ENCODE measurements around the gene SH3GL2.

The SH3GL2 gene

GRCh38 chr9:17669206-17669605 lies 90.3 kb downstream of the SH3GL2 start:
- DNase-seq: no peak

GRCh38 chr9:17682684-17683083 lies 103.8 kb downstream of the SH3GL2 start:
- no peak for DNase-seq

- DNase-seq: no peak
Observed at GRCh38 chr9:17688834-17689233, 110.0 kb downstream of the SH3GL2 start.

GRCh38 chr9:17694336-17694735 lies 115.5 kb downstream of the SH3GL2 start:
- DNase-seq: no peak

GRCh38 chr9:17695482-17695881 lies 116.6 kb downstream of the SH3GL2 start:
- no peak for DNase-seq

GRCh38 chr9:17699615-17700330 lies 120.9 kb downstream of the SH3GL2 start:
- DNase-seq: no peak

- no peak for DNase-seq
Observed at GRCh38 chr9:17706347-17706746, 127.5 kb downstream of the SH3GL2 start.

GRCh38 chr9:17719053-17719452 lies 140.2 kb downstream of the SH3GL2 start:
- DNase-seq: no peak

GRCh38 chr9:17721954-17722353 lies 143.1 kb downstream of the SH3GL2 start:
- DNase-seq: no peak

GRCh38 chr9:17723656-17724055 lies 144.8 kb downstream of the SH3GL2 start:
- DNase-seq: no peak

- DNase-seq: no peak
Observed at GRCh38 chr9:17725399-17726010, 146.6 kb downstream of the SH3GL2 start.

GRCh38 chr9:17726298-17726697 lies 147.4 kb downstream of the SH3GL2 start:
- no peak for DNase-seq

- DNase-seq: no peak
Observed at GRCh38 chr9:17730899-17731298, 152.0 kb downstream of the SH3GL2 start.

- DNase-seq: no peak
Observed at GRCh38 chr9:17731308-17731707, 152.4 kb downstream of the SH3GL2 start.

GRCh38 chr9:17734674-17735073 lies 155.8 kb downstream of the SH3GL2 start:
- DNase-seq: no peak

- DNase-seq: no peak
Observed at GRCh38 chr9:17735859-17736258, 157.0 kb downstream of the SH3GL2 start.

GRCh38 chr9:17739022-17739421 lies 160.2 kb downstream of the SH3GL2 start:
- DNase-seq: no peak

GRCh38 chr9:17739736-17740135 lies 160.9 kb downstream of the SH3GL2 start:
- no peak for DNase-seq

- DNase-seq: no peak
Observed at GRCh38 chr9:17742067-17742466, 163.2 kb downstream of the SH3GL2 start.

- no peak for DNase-seq
Observed at GRCh38 chr9:17744786-17745185, 165.9 kb downstream of the SH3GL2 start.

- no peak for DNase-seq
Observed at GRCh38 chr9:17750269-17750668, 171.4 kb downstream of the SH3GL2 start.

GRCh38 chr9:17751486-17751885 lies 172.6 kb downstream of the SH3GL2 start:
- no peak for DNase-seq

- DNase-seq: no peak
Observed at GRCh38 chr9:17752021-17752420, 173.2 kb downstream of the SH3GL2 start.

GRCh38 chr9:17757816-17758215 lies 178.9 kb downstream of the SH3GL2 start:
- DNase-seq: no peak

- DNase-seq: no peak
Observed at GRCh38 chr9:17760250-17760649, 181.4 kb downstream of the SH3GL2 start.
